Activated T-helper 1 cell treated with Interleukin-2 at 50 U/mL for 16 hours (primary cell): ENCODE measurements around the gene SF3A1.

Experiments used
- DNase-seq: peaks from one replicate; pipeline ENCODE4 v3.0.0-alpha.2; 2020; ENCODE audit warnings: low read depth

Gene SF3A1

GRCh38 chr22:30301995-30302809 lies 54.5 kb downstream of the SF3A1 start:
- DNase-seq = no peak

GRCh38 chr22:30299322-30299721 lies 57.4 kb downstream of the SF3A1 start:
- DNase-seq = no peak

DNA sequence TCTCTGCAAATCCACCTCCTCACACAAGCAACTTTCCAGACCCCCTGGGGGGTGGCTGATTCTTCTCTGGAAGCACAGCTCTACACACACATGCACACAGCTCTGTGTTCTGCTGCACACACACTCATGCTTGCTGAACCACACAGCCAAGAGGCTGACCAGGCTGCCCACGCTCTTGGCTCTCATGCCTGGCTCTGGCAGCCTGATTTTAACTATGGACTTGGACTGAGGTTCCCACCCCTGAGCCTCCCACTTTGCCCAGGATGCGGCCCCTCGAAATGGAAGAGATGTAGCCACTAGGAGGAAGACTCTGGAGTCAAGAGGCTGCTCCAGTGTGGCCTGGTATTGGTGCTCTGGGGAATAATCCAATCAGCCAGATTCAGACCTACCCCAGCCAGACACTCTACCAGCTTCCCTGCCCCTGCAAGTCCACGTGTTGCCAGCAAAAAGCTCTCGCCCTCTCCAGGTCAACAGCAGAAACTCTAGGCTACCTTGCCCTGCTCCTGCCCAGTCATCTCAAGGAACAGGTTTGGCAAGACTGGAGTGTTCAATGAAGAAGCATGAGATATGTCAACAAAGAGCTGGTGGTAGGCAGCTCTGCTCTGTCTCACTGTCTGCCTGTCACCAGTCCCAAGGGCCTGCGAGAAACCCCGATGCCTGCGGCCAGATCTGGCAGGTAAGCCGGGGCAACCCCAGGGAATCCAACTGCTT lies 58.5 kb downstream of the SF3A1 start:
- no peak for DNase-seq

DNA sequence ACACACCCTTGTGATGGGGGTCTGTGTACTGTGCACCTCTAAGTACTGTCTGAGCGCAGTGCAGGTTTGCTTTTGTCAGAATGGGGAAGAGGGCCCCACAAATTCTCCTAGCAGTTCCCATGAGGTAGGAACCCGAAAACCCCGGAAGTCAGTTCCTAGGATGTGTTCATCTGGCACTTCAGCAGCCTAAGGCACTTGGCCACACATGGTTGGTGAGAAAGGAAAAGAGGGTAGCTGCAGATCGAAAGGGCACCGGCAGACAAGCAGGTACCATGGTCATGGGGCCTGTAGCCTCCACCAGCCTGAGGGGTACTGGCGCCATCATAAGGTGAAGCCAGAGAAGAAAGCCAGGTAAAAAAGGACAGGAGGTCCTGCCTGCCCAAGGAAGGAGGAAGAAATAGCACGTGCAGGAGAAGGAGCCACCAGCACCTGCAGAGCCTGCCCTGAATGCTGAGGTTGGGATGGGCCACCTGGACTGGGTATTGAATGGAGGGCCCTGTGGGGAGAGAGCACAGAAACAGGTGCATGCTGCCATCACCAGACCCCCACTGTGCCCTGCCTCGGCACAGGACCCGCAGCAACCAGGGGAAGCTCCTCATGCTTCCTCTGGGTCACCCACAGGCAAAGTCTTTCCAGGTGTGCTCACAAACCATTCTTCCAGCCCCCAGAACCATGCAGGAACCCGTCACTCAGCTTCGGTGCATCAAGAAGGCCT lies 59.3 kb downstream of the SF3A1 start:
- no peak for DNase-seq

- DNase-seq = no peak
Observed at GRCh38 chr22:30296833-30297232, 59.9 kb downstream of the SF3A1 start.

GRCh38 chr22:30296324-30296723 lies 60.4 kb downstream of the SF3A1 start:
- DNase-seq = no peak

DNA sequence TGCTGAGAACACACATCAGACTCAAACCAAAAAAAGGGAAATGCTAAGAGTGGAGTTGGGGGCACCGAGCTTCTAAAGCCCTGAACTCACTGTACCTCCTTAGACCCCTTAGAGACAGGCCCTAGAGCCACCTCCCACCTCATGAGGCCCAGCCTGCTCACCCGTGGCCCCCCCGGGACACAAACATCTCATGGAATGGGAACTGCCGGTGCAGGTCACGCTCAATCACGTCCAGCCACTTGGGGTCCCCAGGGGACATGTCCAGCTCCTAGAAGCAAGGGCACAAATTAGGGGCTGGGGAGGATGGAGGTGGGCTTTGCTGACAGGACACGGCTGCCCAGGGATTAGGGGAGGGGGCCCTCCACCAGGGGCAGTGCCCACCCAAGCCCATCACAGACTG lies 61.1 kb downstream of the SF3A1 start:
- DNase-seq = no peak

- DNase-seq = no peak
Observed at GRCh38 chr22:30294830-30295229, 61.9 kb downstream of the SF3A1 start.

DNA sequence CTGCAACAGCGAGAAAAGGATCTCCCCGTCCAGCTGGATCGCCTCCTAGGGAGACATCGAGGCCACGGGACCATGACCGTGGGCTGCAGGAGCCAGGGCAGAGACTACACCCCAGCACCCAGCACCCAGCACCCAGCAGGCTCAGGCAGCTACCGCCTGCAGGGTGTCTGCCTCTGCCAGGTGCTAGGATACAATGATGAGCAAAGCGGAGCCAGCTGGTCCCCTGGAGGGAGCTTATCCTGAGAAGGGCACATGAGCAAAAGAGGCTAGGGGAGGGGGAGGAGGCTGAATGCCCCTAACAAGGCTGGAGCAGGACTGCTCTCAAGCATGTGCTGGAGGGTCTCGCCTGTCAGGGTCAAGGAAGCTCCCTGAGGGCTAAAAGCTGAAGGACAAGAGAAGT lies 62.6 kb downstream of the SF3A1 start:
- DNase-seq = no peak

GRCh38 chr22:30293026-30293425 lies 63.7 kb downstream of the SF3A1 start:
- DNase-seq = no peak

GRCh38 chr22:30292069-30292970 lies 64.4 kb downstream of the SF3A1 start:
- no peak for DNase-seq

DNA sequence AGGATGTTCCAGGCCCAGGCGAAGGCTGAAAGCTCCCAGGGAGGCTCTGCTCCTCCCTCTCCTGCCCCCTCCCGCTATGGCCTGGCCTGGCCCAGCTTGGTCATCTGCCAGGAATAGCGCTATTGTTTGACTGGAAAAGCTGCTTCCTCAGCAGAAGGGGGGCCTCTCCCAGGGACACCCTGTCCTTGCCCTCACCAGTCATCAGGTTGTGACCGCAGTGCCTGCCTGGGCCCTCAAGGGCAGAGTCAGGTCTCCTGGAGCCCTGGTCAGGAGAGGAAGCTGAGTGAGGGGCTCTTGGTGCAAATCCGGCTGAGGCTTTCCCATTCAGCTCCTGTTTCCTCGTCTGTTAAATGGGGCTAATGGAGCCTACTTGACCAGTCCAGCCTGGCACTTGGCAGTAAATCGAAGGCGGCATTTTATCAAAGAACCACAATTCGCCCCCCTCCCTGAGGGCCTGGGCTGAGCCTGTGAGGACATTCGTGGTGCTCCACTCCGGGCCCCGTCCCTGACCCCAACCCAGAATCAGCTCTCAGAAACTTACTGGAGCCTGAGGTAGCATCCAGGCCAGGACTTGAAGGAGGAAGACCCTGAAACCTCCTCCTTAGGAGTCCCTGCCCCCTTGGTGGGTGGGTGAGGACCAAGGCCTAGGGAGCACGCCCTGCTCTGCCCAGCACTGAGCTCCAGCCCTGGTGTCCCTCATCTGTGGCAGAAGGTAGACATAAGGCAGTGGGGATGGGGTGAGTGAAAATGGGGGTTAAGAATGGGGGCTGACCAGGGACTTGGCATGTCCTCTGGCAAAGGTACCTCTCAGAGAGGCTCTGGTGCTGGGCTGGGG lies 65.4 kb downstream of the SF3A1 start:
- no peak for DNase-seq

- DNase-seq = no peak
Observed at GRCh38 chr22:30290342-30291057, 66.2 kb downstream of the SF3A1 start.

- DNase-seq = no peak
Observed at GRCh38 chr22:30289980-30290313, 66.7 kb downstream of the SF3A1 start.

- peak; percentile 81 for DNase-seq
Observed at GRCh38 chr22:30289141-30289979, 67.3 kb downstream of the SF3A1 start, which contains the start of gene CASTOR1. CASTOR1 (minus strand) TSS chr22:30289505; CDS start chr22:30289497, 8 bp downstream.

DNA sequence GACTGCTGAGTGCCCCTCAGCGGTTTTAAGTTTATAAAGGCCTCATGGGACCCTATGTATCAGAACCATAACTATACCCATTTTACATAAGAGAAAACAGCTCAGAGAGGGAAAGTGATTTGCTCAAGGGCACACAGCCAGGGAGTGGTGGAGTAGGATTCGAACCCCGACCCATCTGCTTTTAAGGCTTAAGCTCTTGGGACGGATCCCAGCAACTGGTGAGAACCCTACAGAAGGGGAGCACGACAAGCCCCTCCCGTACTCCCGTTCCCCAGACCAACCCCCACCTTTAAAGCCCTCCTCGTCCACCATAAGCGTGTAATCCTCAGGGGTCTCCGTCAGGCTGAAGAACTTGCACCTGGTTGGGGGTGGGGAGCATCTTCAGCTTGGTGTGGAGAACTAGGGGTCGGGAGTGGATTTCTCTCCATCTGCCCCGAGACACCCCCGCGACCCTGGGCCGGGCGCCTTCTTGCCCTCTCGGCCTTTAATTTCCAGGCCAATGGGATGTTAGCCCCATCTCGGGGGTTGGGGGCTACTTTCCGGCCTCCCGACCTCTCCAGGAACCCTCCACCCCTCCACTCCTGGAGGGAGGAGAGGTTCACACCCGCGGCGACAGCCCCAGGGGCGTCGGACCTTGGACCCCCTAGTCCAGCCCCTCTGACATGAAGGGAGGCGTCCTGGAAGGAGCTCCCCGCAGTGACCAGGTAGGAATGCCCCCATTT lies 68.1 kb downstream of the SF3A1 start:
- no peak for DNase-seq

- DNase-seq = peak; percentile 73
Observed at GRCh38 chr22:30287648-30288418, 68.9 kb downstream of the SF3A1 start.
